Right atrium auricular region (tissue), 2 donors: ENCODE measurements around the gene NPPA. TPM values are rescaled to one million over a fixed set of nuclear protein-coding genes. Genes with fewer than 3 reads are reported as not detected.

Source experiments
- DNase-seq: peaks from one replicate; pipeline ENCODE4 v3.0.0-alpha.2; 2019; ENCODE audit warnings: low spot score
- H3K27ac ChIP-seq, 2 donors: fragments of 200-600 bp; sonication (generic); 1 replicate in 1 of 2; 2 replicates in 1 of 2; pipeline ENCODE4 v1.5.1; 2016 to 2019
- H3K27me3 ChIP-seq, 2 donors: fragments of 200-600 bp; sonication (generic); one replicate each; pipeline versions ENCODE4 v1.5.1 to v1.6.0; 2017 to 2019
- H3K36me3 ChIP-seq: fragments of 200-600 bp; sonication (generic); one replicate; pipeline ENCODE4 v1.5.1; 2016
- H3K4me1 ChIP-seq, 2 donors: fragments of 200-600 bp; sonication (generic); one replicate each; pipeline versions ENCODE4 v1.5.1 to v1.6.0; 2017 to 2019
- H3K4me3 ChIP-seq, 2 donors: fragments of 200-600 bp; sonication (generic); 1 replicate in 1 of 2; 2 replicates in 1 of 2; pipeline ENCODE4 v1.5.1; 2017 to 2019; ENCODE audit warnings: mild to moderate bottlenecking in 1 of 2, moderate library complexity in 1 of 2
- H3K9me3 ChIP-seq, 2 donors: fragments of 200-600 bp; sonication (generic); one replicate each; pipeline ENCODE4 v1.5.1; 2019
- CTCF ChIP-seq, 2 donors: fragments of 200-600 bp; sonication (generic); IDR thresholded peaks; one replicate each; pipeline ENCODE4 v1.5.1; 2019; ENCODE audit warnings: antibody characterized with exemption in 2 of 2
- total RNA-seq, 2 donors: library from RNA; depleted of rRNA; stranded (reverse); fragments of >200 nt; gene quantifications; one replicate each; pipeline ENCODE4 v1.1.0, GENCODE V29; 2016

Gene NPPA
- total RNA-seq, 2 donors from 2014 or later: 98,870 to 132,613 TPM

GRCh38 chr1:11835441-11836225 is 11.9 kb downstream of the NPPA start:
- peaks cover 90% of the 10 kb centered on the region for H3K36me3 ChIP-seq
- H3K4me1 ChIP-seq: peaks cover 0 to 16% of the 10 kb centered on the region in 2 donors
- no peak for TF ChIP-seq CTCF (IDR thresholded peaks at IDR 0.05)
- no peaks in the 10 kb centered on the region for H3K27me3 ChIP-seq
- H3K27ac ChIP-seq: no peak overlapping the region
- DNase-seq: no peak
- H3K4me3 ChIP-seq: no peak overlapping the region
- H3K9me3 ChIP-seq: no peaks in the 10 kb centered on the region

GRCh38 chr1:11833900-11834299 is 13.7 kb downstream of the NPPA start:
- no peak for TF ChIP-seq CTCF (IDR thresholded peaks at IDR 0.05)
- DNase-seq: no peak
- Histone ChIP-seq H3K4me1 (peaks cover 0 to 1% of the 10 kb centered on the region in 2 donors), H3K27me3 (no peaks in the 10 kb centered on the region), H3K9me3 (no peaks in the 10 kb centered on the region), H3K4me3 (no peak overlapping the region), H3K27ac (no peak overlapping the region), H3K36me3 (peaks cover 89% of the 10 kb centered on the region)

- Histone ChIP-seq H3K4me3 (no peak overlapping the region), H3K27ac (no peak overlapping the region), H3K4me1 (no peaks in the 10 kb centered on the region), H3K27me3 (no peaks in the 10 kb centered on the region), H3K36me3 (peaks cover 89% of the 10 kb centered on the region), H3K9me3 (no peaks in the 10 kb centered on the region)
- no peak for DNase-seq
- no peak for TF ChIP-seq CTCF (IDR thresholded peaks at IDR 0.05)
Measured at GRCh38 chr1:11833497-11833896, 14.1 kb downstream of the NPPA start.

- no peak for DNase-seq
- Histone ChIP-seq H3K27me3 (no peaks in the 10 kb centered on the region), H3K27ac (no peak overlapping the region), H3K36me3 (peaks cover 87% of the 10 kb centered on the region), H3K4me3 (no peak overlapping the region), H3K4me1 (no peaks in the 10 kb centered on the region), H3K9me3 (no peaks in the 10 kb centered on the region)
- TF ChIP-seq CTCF (IDR thresholded peaks at IDR 0.05): no peak
Measured at GRCh38 chr1:11831945-11832725, 15.4 kb downstream of the NPPA start.

GRCh38 chr1:11828511-11828910 is 19.1 kb downstream of the NPPA start:
- Histone ChIP-seq H3K27me3 (no peaks in the 10 kb centered on the region), H3K4me3 (no peak overlapping the region), H3K27ac (no peak overlapping the region), H3K36me3 (peaks cover 84% of the 10 kb centered on the region), H3K9me3 (no peaks in the 10 kb centered on the region), H3K4me1 (no peaks in the 10 kb centered on the region)
- TF ChIP-seq CTCF (IDR thresholded peaks at IDR 0.05): no peak
- DNase-seq: no peak
